HL-60 (cell line): ENCODE results near the gene HSPA12A.

Source experiments
- CTCF ChIP-seq: IDR thresholded peaks from one replicate; pipeline ENCODE4 v1.5.1; 2011; ENCODE audit warnings: low read length, control low read depth, inconsistent platforms; ENCODE audit not compliant: insufficient read depth
- GABPA ChIP-seq: IDR thresholded peaks from 2 replicates; pipeline ENCODE4 v1.6.1; 2012; ENCODE audit warnings: low read depth
- REST ChIP-seq: IDR thresholded peaks from 2 replicates; pipeline ENCODE4 v1.6.1; 2012; ENCODE audit warnings: low read depth; ENCODE audit not compliant: insufficient replicate concordance
- SPI1 ChIP-seq: IDR thresholded peaks from 2 replicates; pipeline ENCODE4 v1.6.1; 2012; ENCODE audit warnings: low read depth, mild to moderate bottlenecking, borderline replicate concordance

- TF ChIP-seq CTCF (no peak), GABPA (no peak), SPI1 (no peak), REST (no peak)
Observed at GRCh38 chr10:116646502-116646901, 95.9 kb downstream of the HSPA12A start.
